Measurements from ENCODE around the gene SLC22A24. TPM values are rescaled to one million over a fixed set of nuclear protein-coding genes. Genes with fewer than 3 reads are reported as not detected.

The SLC22A24 gene
- polyA plus RNA-seq, 1 of the 3 experiments (the other 2 are of a cell fraction) = not detected

DNA sequence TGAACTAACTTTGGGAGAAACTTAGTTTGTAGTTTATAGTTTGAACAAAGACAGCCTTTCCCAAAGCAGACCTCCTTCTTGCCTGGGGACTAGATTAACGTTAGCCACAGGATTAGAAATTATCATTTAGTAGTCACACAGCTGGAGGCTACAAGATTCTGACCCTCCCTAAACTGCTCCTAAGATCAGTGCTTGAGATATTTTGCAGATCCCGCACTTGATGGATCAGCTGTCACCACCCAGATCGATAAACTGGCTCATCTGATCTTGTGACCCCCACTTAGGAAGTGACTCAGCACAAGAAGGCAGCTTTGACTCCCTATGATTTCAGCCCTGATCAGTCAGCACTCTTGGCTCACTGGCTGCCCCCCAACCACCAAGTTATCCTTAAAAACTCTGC, 1.6 kb downstream of the SLC22A24 start (continued):
- TF ChIP-seq POLR2AphosphoS5 (IDR thresholded peaks at IDR 0.05; ENCODE audit: low read depth, low read length) = no peak
- no peak for TF ChIP-seq FOXM1 (IDR thresholded peaks at IDR 0.05; ENCODE audit: low read depth)

DNA sequence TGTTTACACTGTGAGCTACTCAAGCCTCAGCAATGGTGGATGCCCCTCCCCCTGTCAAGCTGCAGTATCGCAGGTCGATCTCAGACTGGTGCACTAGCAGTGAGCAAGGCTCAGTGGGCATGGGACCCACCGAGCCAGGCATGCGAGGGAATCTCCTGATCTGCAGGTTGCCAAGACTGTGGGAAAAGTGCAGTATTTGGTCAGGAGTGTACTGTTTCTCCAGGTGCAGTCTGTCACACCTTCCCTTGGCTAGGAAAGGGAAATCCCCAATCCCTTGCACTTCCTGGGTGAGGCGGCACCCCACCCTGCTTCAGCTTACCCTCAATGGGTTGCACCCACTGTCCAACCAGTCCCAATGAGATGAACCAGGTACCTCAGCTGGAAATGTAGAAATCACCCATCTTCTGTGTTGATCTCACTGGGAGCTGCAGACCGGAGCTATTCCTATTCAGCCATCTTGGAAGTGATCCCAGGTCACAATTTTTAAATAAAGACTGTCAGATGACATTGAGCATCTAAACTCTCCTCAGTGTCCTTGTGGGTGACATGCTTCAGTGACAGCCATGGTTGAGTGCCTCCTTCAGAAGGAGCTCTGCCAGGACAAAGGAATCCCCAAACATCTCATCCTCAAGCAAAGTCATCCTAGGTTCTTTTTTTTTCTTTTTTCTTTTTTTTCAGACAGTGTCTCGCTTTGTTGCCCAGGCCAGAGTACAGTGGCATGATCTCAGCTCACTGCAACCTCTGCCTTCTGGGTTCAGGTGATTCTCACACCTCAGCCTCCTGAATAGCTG, 10.8 kb downstream of the SLC22A24 start:
- H3F3A ChIP-seq (replicated peaks; ENCODE audit: insufficient read depth) = no peaks in the 10 kb centered on the region
- TF ChIP-seq TAF1 (IDR thresholded peaks at IDR 0.05; ENCODE audit: borderline replicate concordance, low read depth, low read length) = no peak
- no peak for TF ChIP-seq RXRA (IDR thresholded peaks at IDR 0.05; ENCODE audit: borderline replicate concordance, low read depth)
- no peak for TF ChIP-seq TEAD4 (IDR thresholded peaks at IDR 0.05; ENCODE audit: borderline replicate concordance, insufficient read depth)
- TF ChIP-seq NFIC (IDR thresholded peaks at IDR 0.05; ENCODE audit: borderline replicate concordance) = no peak
- no peak for TF ChIP-seq MEF2A (IDR thresholded peaks at IDR 0.05; ENCODE audit: borderline replicate concordance, low read depth)
- no peak for TF ChIP-seq RFX5 (IDR thresholded peaks at IDR 0.05; ENCODE audit: low read length)
- TF ChIP-seq POLR2AphosphoS5 (IDR thresholded peaks at IDR 0.05; ENCODE audit: low read depth, low read length) = no peak
- no peak for TF ChIP-seq YY1 (IDR thresholded peaks at IDR 0.05; ENCODE audit: low read depth)
- no peaks in the 10 kb centered on the region for H3K79me2 ChIP-seq (ENCODE audit: insufficient read depth)
- no peak for DNase-seq
- no peaks in the 10 kb centered on the region for H3K4me1 ChIP-seq (ENCODE audit: control insufficient read depth in 1 of 2, insufficient read depth in 2 of 2, low read depth in 1 of 2, low read length in 1 of 2)
- H4K20me1 ChIP-seq (ENCODE audit: insufficient read depth) = no peaks in the 10 kb centered on the region
- CTCF ChIA-PET = no interaction called here
- no peaks in the 10 kb centered on the region for H3K9me2 ChIP-seq
- H3K4me3 ChIP-seq (ENCODE audit: low read depth in 2 of 2, low read length in 1 of 2) = no peak overlapping the region
- H3K9ac ChIP-seq = no peak overlapping the region
- H3K9me3 ChIP-seq = no peaks in the 10 kb centered on the region
- H3K4me2 ChIP-seq = no peak overlapping the region
- no peaks in the 10 kb centered on the region for H3K27me3 ChIP-seq (ENCODE audit: insufficient read depth)
- H3K36me3 ChIP-seq (replicated peaks in 1 of 2; ENCODE audit: control insufficient read depth in 1 of 2, insufficient read depth in 2 of 2, low read length in 1 of 2) = no peaks in the 10 kb centered on the region
- WGBS (ENCODE audit: low lambda C conversion rate) = 5% methylated on average over 5 of the region's 7 CpGs
- no peak overlapping the region for H3K27ac ChIP-seq (ENCODE audit: low read depth in 2 of 2, low read length in 1 of 2)
- H2AFZ ChIP-seq (ENCODE audit: low read depth) = no peak overlapping the region
- POLR2A ChIA-PET = no interaction called here

DNA sequence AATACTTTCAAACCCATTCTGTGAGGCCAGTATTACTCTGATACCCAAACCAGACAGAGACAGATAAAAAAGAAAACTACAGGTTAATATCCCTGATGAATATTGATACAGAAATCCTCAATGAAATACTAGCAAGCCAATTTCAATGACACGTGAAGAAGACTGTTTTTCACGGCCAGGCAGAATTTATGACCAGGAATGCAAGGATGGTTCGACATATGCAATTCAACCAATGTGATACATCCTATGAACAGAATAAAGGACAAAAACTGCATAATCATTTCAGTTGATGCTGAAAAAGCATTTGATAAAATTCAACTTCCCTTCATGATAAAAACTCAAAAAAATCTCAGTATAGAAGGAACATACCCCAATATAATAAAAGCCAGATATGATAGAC, 44.5 kb downstream of the SLC22A24 start:
- WGBS (ENCODE audit: low lambda C conversion rate) = 5% methylated on average over 3 of the region's 3 CpGs
- TF ChIP-seq, protein P1, sequence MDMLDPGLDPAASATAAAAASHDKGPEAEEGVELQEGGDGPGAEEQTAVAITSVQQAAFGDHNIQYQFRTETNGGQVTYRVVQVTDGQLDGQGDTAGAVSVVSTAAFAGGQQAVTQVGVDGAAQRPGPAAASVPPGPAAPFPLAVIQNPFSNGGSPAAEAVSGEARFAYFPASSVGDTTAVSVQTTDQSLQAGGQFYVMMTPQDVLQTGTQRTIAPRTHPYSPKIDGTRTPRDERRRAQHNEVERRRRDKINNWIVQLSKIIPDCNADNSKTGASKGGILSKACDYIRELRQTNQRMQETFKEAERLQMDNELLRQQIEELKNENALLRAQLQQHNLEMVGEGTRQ (IDR thresholded peaks at IDR 0.05; ENCODE audit: borderline replicate concordance, low read depth, low read length) = no peak
- TF ChIP-seq POLR2AphosphoS5 (IDR thresholded peaks at IDR 0.05; ENCODE audit: low read depth, low read length) = no peak
- TF ChIP-seq, protein P2, sequence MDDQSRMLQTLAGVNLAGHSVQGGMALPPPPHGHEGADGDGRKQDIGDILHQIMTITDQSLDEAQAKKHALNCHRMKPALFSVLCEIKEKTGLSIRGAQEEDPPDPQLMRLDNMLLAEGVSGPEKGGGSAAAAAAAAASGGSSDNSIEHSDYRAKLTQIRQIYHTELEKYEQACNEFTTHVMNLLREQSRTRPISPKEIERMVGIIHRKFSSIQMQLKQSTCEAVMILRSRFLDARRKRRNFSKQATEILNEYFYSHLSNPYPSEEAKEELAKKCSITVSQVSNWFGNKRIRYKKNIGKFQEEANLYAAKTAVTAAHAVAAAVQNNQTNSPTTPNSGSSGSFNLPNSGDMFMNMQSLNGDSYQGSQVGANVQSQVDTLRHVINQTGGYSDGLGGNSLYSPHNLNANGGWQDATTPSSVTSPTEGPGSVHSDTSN (IDR thresholded peaks at IDR 0.05) = no peak
- H2AFZ ChIP-seq (ENCODE audit: low read depth) = no peak overlapping the region
- H3K4me3 ChIP-seq (ENCODE audit: low read depth in 2 of 2, low read length in 1 of 2) = no peak overlapping the region
- no peaks in the 10 kb centered on the region for H3F3A ChIP-seq (replicated peaks; ENCODE audit: insufficient read depth)
- H3K27me3 ChIP-seq (ENCODE audit: insufficient read depth) = no peaks in the 10 kb centered on the region
- DNase-seq = no peak
- no peaks in the 10 kb centered on the region for H3K9me2 ChIP-seq
- H3K79me2 ChIP-seq (ENCODE audit: insufficient read depth) = no peaks in the 10 kb centered on the region
- ChIA-PET POLR2A (no interaction called here), CTCF (no interaction called here)
- no peaks in the 10 kb centered on the region for H3K4me1 ChIP-seq (ENCODE audit: control insufficient read depth in 1 of 2, insufficient read depth in 2 of 2, low read depth in 1 of 2, low read length in 1 of 2)
- peaks cover 6% of the 10 kb centered on the region; the same call in 1 of the 2 replicates for H3K9me3 ChIP-seq
- H3K9ac ChIP-seq = no peak overlapping the region
- no peak overlapping the region for H3K27ac ChIP-seq (ENCODE audit: low read depth in 2 of 2, low read length in 1 of 2)
- H4K20me1 ChIP-seq (ENCODE audit: insufficient read depth) = no peaks in the 10 kb centered on the region
- H3K4me2 ChIP-seq = no peak overlapping the region
- no peaks in the 10 kb centered on the region for H3K36me3 ChIP-seq (replicated peaks in 1 of 2; ENCODE audit: control insufficient read depth in 1 of 2, insufficient read depth in 2 of 2, low read length in 1 of 2)

All from SK-N-SH (cell line).